HG03097 (cell line): ENCODE data around the gene PLBD2.

Source experiments
- ATAC-seq: cut with Tn5 transposase; IDR thresholded peaks from one replicate; pipeline ENCODE4 v1.9.1; 2021; ENCODE audit not compliant: unreplicated experiment, low FRiP score

PLBD2 gene

DNA sequence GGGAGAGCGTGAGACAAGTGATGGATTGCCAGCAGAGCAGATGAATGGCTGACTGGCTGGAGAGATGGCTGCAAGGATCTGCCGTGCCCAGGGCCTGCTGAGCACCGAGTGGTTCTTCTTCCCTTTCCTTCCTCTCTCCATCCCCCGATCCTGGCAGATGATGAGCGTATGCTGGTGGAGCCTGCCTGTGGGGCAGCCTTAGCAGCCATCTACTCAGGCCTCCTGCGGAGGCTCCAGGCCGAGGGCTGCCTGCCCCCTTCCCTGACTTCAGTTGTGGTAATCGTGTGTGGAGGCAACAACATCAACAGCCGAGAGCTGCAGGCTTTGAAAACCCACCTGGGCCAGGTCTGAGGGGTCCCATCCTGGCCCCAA lies 79.3 kb downstream of the PLBD2 start:
- no peak for ATAC-seq

GRCh38 chr12:113438523-113439300 lies 80.3 kb downstream of the PLBD2 start:
- ATAC-seq, result no peak

DNA sequence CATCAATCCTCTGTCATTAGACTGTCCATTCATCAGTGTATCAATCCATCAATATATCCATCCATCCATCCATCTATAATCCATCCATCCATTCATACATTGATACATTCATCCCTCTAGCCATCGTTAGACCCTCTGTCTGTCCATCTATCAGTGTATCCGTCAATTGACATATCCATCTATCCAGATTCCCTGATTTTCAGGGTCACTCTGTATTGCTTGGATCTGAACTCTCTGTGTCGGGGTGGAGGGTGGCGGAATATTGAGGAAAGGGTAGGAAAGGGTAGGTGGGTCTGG lies 80.9 kb downstream of the PLBD2 start:
- ATAC-seq, result no peak

GRCh38 chr12:113439606-113440030 lies 81.2 kb downstream of the PLBD2 start:
- ATAC-seq, result no peak

DNA sequence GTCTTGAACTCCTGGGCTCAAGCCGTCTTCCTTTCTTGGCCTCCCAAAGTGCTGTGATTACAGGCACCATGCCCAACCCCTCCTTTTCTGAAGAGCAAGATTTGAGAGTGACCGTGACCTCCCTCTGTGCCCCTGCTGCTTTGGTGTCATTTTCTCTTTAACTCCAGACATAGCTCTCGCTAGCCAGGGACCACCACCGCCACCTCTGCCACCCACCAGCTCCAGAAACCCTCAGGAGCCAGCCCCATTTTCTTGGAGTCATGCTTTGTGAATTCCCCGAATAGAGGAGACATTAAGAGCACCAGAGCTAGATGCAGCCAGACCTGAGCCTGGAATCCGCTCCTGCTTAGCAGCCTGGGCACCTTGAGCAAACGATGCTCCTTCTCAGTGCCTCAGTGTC lies 81.9 kb downstream of the PLBD2 start:
- ATAC-seq, result no peak
